ENCODE measurements around the gene NTRK3.

- no peak for TF ChIP-seq EP300 (IDR thresholded peaks at IDR 0.05)
- TF ChIP-seq CTCF (IDR thresholded peaks at IDR 0.05), result no peak
- TF ChIP-seq POLR2AphosphoS5 (IDR thresholded peaks at IDR 0.05), result no peak
Measured at GRCh38 chr15:88012233-88012632, 244.3 kb downstream of the NTRK3 start.

Data from upper lobe of left lung (tissue), 4 donors.